Neural progenitor cell (in vitro differentiated cells): ENCODE data around the gene PLCG2. TPM values are rescaled to one million over a fixed set of nuclear protein-coding genes. Genes with fewer than 3 reads are reported as not detected.
A peak's percentile ranks its signal among the peaks of the same experiment; 100 is the strongest.

ENCODE experiments used
- DNase-seq: peaks from one replicate; pipeline ENCODE4 v3.0.0-alpha.2; 2016; ENCODE audit warnings: low spot score
- H2AFZ ChIP-seq: fragments of 200-600 bp; sonication (generic); replicated peaks from 2 replicates; pipeline ENCODE4 v1.6.1; 2016; ENCODE audit warnings: antibody characterized with exemption
- H3F3A ChIP-seq: fragments of 200-600 bp; sonication (generic); 2 replicates; pipeline ENCODE4 v1.6.1; 2016; ENCODE audit warnings: antibody characterized with exemption, low read depth
- H3K27ac ChIP-seq: fragments of 200-600 bp; sonication (generic); 2 replicates; pipeline ENCODE4 v1.5.1; 2016; ENCODE audit warnings: mild to moderate bottlenecking
- H3K27me3 ChIP-seq: fragments of 200-600 bp; sonication (generic); 2 replicates; pipeline ENCODE4 v1.6.1; 2016; ENCODE audit warnings: mild to moderate bottlenecking, moderate library complexity
- H3K36me3 ChIP-seq: fragments of 200-600 bp; sonication (generic); 2 replicates; pipeline ENCODE4 v1.5.1; 2016
- H3K4me1 ChIP-seq: fragments of 200-600 bp; sonication (generic); 2 replicates; pipeline ENCODE4 v1.6.1; 2016; ENCODE audit warnings: mixed run types
- H3K4me2 ChIP-seq: fragments of 200-600 bp; sonication (generic); 2 replicates; pipeline ENCODE4 v1.6.1; 2016
- H3K4me3 ChIP-seq: fragments of 200-600 bp; sonication (generic); 2 replicates; pipeline ENCODE4 v1.5.1; 2016
- H3K79me2 ChIP-seq: fragments of 200-600 bp; sonication (generic); 2 replicates; pipeline ENCODE4 v1.6.1; 2016; ENCODE audit warnings: low read depth
- H3K9ac ChIP-seq: fragments of 200-600 bp; sonication (generic); 2 replicates; pipeline ENCODE4 v1.6.1; 2016
- H3K9me3 ChIP-seq: fragments of 200-600 bp; sonication (generic); 2 replicates; pipeline ENCODE4 v1.5.1; 2016; ENCODE audit warnings: low read depth
- H4K20me1 ChIP-seq: fragments of 200-600 bp; sonication (generic); 2 replicates; pipeline ENCODE4 v1.6.1; 2016; ENCODE audit warnings: low read depth
- H3K27ac Mint-ChIP-seq: 3 replicates; pipeline ENCODE4 v1.8.0; 2021; ENCODE audit warnings: mixed read lengths
- H3K27me3 Mint-ChIP-seq: 2 replicates; pipeline ENCODE4 v1.8.0; 2022; ENCODE audit warnings: low read depth, mild to moderate bottlenecking, inconsistent platforms, moderate library complexity, mixed read lengths; ENCODE audit not compliant: insufficient read depth
- H3K36me3 Mint-ChIP-seq: 3 replicates; pipeline ENCODE4 v1.8.0; 2021; ENCODE audit warnings: mixed read lengths
- H3K4me1 Mint-ChIP-seq: 3 replicates; pipeline ENCODE4 v1.8.0; 2021; ENCODE audit warnings: mixed read lengths
- H3K4me3 Mint-ChIP-seq: 3 replicates; pipeline ENCODE4 v1.8.0; 2021; ENCODE audit warnings: mild to moderate bottlenecking, moderate library complexity, mixed read lengths
- H3K9me3 Mint-ChIP-seq: 3 replicates; pipeline ENCODE4 v1.8.0; 2020; ENCODE audit warnings: mixed read lengths
- CTCF ChIP-seq: fragments of 200-600 bp; sonication (generic); IDR thresholded peaks from 2 replicates; pipeline ENCODE4 v1.5.1; 2017; ENCODE audit warnings: antibody characterized with exemption, mild to moderate bottlenecking
- EZH2 ChIP-seq: fragments of 200-600 bp; sonication (generic); IDR thresholded peaks from 2 replicates; pipeline ENCODE4 v1.6.1; 2017; ENCODE audit warnings: antibody characterized with exemption, mild to moderate bottlenecking, moderate library complexity
- EZH2phosphoT487 ChIP-seq: fragments of 200-600 bp; sonication (generic); IDR thresholded peaks from 2 replicates; pipeline ENCODE4 v1.6.1; 2017; ENCODE audit warnings: antibody characterized with exemption
- total RNA-seq: library from RNA; depleted of rRNA; stranded (reverse); fragments of >200 nt; gene quantifications from 2 replicates; pipeline ENCODE4 v1.2.3, GENCODE V29; 2015; ENCODE audit warnings: low replicate concordance

Gene PLCG2
- total RNA-seq, 1 donor from 2014 or later, result 5.0 TPM

DNA sequence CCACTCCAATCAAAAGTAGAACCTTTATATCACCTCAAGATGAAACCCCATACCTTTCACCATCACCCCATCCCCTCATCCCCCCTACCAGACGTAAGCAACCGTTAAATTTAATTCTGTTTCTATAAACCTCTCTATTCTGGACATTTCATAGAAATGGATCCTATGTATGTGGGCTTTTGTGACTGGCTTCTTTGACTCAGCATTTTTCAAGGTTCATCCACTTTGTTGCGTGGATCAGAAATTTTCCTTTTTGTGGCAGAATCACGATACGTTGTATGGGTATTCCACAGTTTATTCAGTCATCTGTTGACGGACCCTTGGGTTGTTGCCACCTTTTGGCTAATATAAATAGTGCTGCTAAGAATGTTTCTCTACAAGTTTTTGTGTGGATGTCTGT lies 8.6 kb downstream of the PLCG2 start:
- no peak overlapping the region for H3K4me3 ChIP-seq
- no peaks in the 10 kb centered on the region for H3K36me3 ChIP-seq
- TF ChIP-seq CTCF, result no peak
- no peak for TF ChIP-seq EZH2
- TF ChIP-seq EZH2phosphoT487, result no peak
- peaks cover 2% of the 10 kb centered on the region for H3K9me3 Mint-ChIP-seq
- no peak overlapping the region for H2AFZ ChIP-seq
- H3K4me2 ChIP-seq, result no peak overlapping the region
- H3K4me3 Mint-ChIP-seq, result no peak overlapping the region
- no peaks in the 10 kb centered on the region for H3K4me1 ChIP-seq
- H3F3A ChIP-seq, result peaks cover 5% of the 10 kb centered on the region
- no peaks in the 10 kb centered on the region for H3K36me3 Mint-ChIP-seq
- H3K9ac ChIP-seq, result no peak overlapping the region
- H3K4me1 Mint-ChIP-seq, result peaks cover 28% of the 10 kb centered on the region
- H3K27ac Mint-ChIP-seq, result no peak overlapping the region
- H3K9me3 ChIP-seq, result no peaks in the 10 kb centered on the region
- no peak for DNase-seq
- no peaks in the 10 kb centered on the region for H3K79me2 ChIP-seq
- no peak overlapping the region for H3K27ac ChIP-seq
- H3K27me3 ChIP-seq, result no peaks in the 10 kb centered on the region
- H4K20me1 ChIP-seq, result no peaks in the 10 kb centered on the region
- peaks cover 7% of the 10 kb centered on the region for H3K27me3 Mint-ChIP-seq

GRCh38 chr16:81790277-81790676 lies 11.2 kb downstream of the PLCG2 start:
- Histone ChIP-seq H3K4me1 (no peaks in the 10 kb centered on the region), H3K27me3 (no peaks in the 10 kb centered on the region), H3K9me3 (no peaks in the 10 kb centered on the region), H3K4me3 (no peak overlapping the region), H3F3A (no peaks in the 10 kb centered on the region), H4K20me1 (no peaks in the 10 kb centered on the region), H3K9ac (no peak overlapping the region), H3K79me2 (no peaks in the 10 kb centered on the region), H2AFZ (no peak overlapping the region), H3K27ac (no peak overlapping the region), H3K4me2 (no peak overlapping the region), H3K36me3 (no peaks in the 10 kb centered on the region)
- H3K4me3 Mint-ChIP-seq, result no peak overlapping the region
- DNase-seq, result no peak
- peaks cover 19% of the 10 kb centered on the region for H3K4me1 Mint-ChIP-seq
- H3K9me3 Mint-ChIP-seq, result peaks cover 2% of the 10 kb centered on the region
- H3K36me3 Mint-ChIP-seq, result no peaks in the 10 kb centered on the region
- peaks cover 2% of the 10 kb centered on the region for H3K27me3 Mint-ChIP-seq
- no peak overlapping the region for H3K27ac Mint-ChIP-seq
- TF ChIP-seq CTCF, result no peak
- no peak for TF ChIP-seq EZH2phosphoT487
- no peak for TF ChIP-seq EZH2

DNA sequence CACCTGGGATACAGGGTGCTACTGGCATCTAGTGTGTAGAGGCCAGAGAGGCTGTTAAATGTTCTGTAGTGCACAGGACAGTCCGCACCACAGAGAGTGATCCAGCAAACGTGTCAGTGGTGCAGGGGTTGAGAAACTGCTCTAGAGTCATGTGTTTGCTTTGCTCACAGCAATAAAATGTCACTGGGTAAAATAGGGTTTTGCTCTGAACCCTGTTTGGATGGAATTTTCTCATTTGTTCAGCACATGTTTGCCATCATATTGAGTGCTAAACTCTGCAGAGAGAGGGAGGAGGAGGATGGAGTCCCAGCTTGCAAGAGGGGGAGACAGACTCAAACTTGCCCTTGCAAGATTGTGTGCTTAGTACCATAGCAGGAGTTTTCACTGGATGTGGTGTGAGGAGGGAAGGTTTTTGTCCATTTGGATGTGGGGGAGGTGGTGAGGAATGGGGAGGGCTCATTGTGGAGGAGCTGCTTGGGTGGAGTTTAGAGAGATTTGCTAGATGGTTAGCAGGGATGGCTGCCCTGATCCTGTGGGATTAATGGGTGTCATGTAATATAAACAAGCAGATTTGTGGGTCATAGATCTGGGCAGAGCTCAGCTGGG lies 11.8 kb downstream of the PLCG2 start:
- H3K9me3 Mint-ChIP-seq, result peaks cover 2% of the 10 kb centered on the region
- peak overlapping the region; percentile 25 for H3K27ac Mint-ChIP-seq
- no peak overlapping the region for H3K4me3 Mint-ChIP-seq
- H3K4me1 Mint-ChIP-seq, result peaks cover 14% of the 10 kb centered on the region
- H2AFZ ChIP-seq, result no peak overlapping the region
- no peaks in the 10 kb centered on the region for H3F3A ChIP-seq
- H3K9me3 ChIP-seq, result no peaks in the 10 kb centered on the region
- no peaks in the 10 kb centered on the region for H4K20me1 ChIP-seq
- peaks cover 2% of the 10 kb centered on the region for H3K27me3 Mint-ChIP-seq
- TF ChIP-seq EZH2phosphoT487 (no peak), CTCF (no peak), EZH2 (no peak)
- H3K27me3 ChIP-seq, result no peaks in the 10 kb centered on the region
- no peak overlapping the region for H3K27ac ChIP-seq
- no peaks in the 10 kb centered on the region for H3K36me3 ChIP-seq
- H3K4me2 ChIP-seq, result no peak overlapping the region
- no peak overlapping the region for H3K9ac ChIP-seq
- H3K4me3 ChIP-seq, result no peak overlapping the region
- no peak for DNase-seq
- H3K79me2 ChIP-seq, result no peaks in the 10 kb centered on the region
- H3K4me1 ChIP-seq, result no peaks in the 10 kb centered on the region
- no peaks in the 10 kb centered on the region for H3K36me3 Mint-ChIP-seq
